ENCODE measurements around the gene BTBD17. TPM values are rescaled to one million over a fixed set of nuclear protein-coding genes. Genes with fewer than 3 reads are reported as not detected.

BTBD17 gene
- total RNA-seq, 1 experiment from 2014 or later, result not detected

DNA sequence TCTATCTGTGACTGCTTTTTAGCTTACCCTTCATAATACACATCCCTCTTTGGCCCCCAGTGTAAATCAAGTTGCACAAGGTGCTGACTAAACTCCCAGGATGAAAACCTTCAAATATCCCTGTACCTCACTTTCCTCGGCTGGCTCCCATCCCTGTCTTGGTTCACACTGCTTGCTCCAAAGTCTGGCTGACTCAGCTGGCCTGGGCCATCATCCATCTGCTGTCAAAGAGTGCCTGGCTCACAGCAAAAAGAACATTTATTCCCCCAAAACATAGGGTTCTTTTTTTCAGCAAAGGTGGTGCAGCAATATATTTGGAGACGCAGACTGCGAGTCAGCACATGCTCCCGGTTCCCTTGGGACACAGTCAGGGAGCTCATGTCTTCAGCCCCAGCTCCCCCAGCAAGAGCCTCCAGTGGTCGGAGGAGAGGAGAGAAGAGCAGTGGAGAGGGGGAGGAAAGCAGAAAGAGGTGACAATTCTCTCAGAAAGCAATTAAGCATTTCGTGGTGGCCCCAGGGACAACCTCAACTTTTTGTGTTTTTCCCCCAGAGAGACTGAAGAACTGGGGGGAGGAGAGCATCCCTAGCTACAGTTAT lies 31.8 kb upstream of the BTBD17 start:
- ChIA-PET RAD21 (ENCODE audit: low non-redundant PET in 1 of 2, low total read pairs in 2 of 2, uncharacterized antibody in 2 of 2, unreplicated experiment in 2 of 2) (no interaction called here), POLR2A (no interaction called here), CTCF (interaction anchor here (0.8 to 2.2 kb wide), 2 partner anchors 14 to 25 kb away, joined by 3 to 6 read pairs; no protein-coding TSS in a partner anchor)
- Histone ChIP-seq H3K9me2 (ENCODE audit: insufficient read depth) (no peaks in the 10 kb centered on the region), H3K4me3 (replicated peaks in 1 of 2; ENCODE audit: low read depth in 1 of 2, low read length in 2 of 2) (no peak overlapping the region), H4K20me1 (ENCODE audit: insufficient read depth) (no peaks in the 10 kb centered on the region), H3K36me3 (ENCODE audit: control insufficient read depth in 1 of 2, insufficient read depth in 2 of 2, low read length in 2 of 2) (no peaks in the 10 kb centered on the region), H3K9me3 (ENCODE audit: control insufficient read depth in 1 of 2, insufficient read depth in 1 of 2, low read depth in 1 of 2, low read length in 2 of 2) (no peaks in the 10 kb centered on the region), H3K79me2 (ENCODE audit: insufficient read depth, low read length) (no peaks in the 10 kb centered on the region), H3K4me1 (ENCODE audit: control insufficient read depth in 1 of 2, insufficient read depth in 2 of 2, low read length in 2 of 2) (peaks cover 0 to 6% of the 10 kb centered on the region in 2 experiments; a peak in 1 of 4 replicates), H2AFZ (ENCODE audit: low read depth, low read length, poor library complexity, severe bottlenecking) (no peak overlapping the region), H3K9ac (ENCODE audit: low read length) (no peak overlapping the region), H3K4me2 (ENCODE audit: low read length) (no peak overlapping the region), H3K27me3 (ENCODE audit: insufficient read depth, low read length) (no peaks in the 10 kb centered on the region), H3K27ac (ENCODE audit: low read depth, low read length) (no peak overlapping the region)
- TF ChIP-seq EZH2phosphoT487 (IDR thresholded peaks at IDR 0.05; ENCODE audit: borderline replicate concordance) (no peak), ZBTB33 (IDR thresholded peaks at IDR 0.05; ENCODE audit: extremely low read depth, insufficient replicate concordance, low read length) (no peak), ZFX (IDR thresholded peaks at IDR 0.05) (no peak), TCF7L2 (IDR thresholded peaks at IDR 0.05; ENCODE audit: borderline replicate concordance, extremely low read depth, insufficient read depth, insufficient read length) (no peak), MAX (IDR thresholded peaks at IDR 0.05) (no peak), SRF (IDR thresholded peaks at IDR 0.05; ENCODE audit: low read depth) (no peak), ELF1 (IDR thresholded peaks at IDR 0.05; ENCODE audit: borderline replicate concordance, low read depth) (no peak), JUND (IDR thresholded peaks at IDR 0.05) (no peak), CBX3 (IDR thresholded peaks at IDR 0.05; ENCODE audit: low read depth) (no peak), FOSL1 (IDR thresholded peaks at IDR 0.05; ENCODE audit: low read depth) (no peak), CEBPB (IDR thresholded peaks at IDR 0.05; ENCODE audit: low read depth) (no peak), REST (IDR thresholded peaks at IDR 0.05; ENCODE audit: low read depth) (no peak), EZH2 (IDR thresholded peaks at IDR 0.05) (no peak), SIN3A (IDR thresholded peaks at IDR 0.05; ENCODE audit: low read depth) (no peak), YY1 (IDR thresholded peaks at IDR 0.05; ENCODE audit: extremely low read depth, insufficient replicate concordance, low read depth, low read length) (no peak), POLR2A (IDR thresholded peaks at IDR 0.05; ENCODE audit: borderline replicate concordance, extremely low read depth, insufficient read depth, insufficient read length) (no peak), ATF3 (IDR thresholded peaks at IDR 0.05) (no peak), EGR1 (IDR thresholded peaks at IDR 0.05; ENCODE audit: low read depth) (no peak)
- TF ChIP-seq, protein P1, sequence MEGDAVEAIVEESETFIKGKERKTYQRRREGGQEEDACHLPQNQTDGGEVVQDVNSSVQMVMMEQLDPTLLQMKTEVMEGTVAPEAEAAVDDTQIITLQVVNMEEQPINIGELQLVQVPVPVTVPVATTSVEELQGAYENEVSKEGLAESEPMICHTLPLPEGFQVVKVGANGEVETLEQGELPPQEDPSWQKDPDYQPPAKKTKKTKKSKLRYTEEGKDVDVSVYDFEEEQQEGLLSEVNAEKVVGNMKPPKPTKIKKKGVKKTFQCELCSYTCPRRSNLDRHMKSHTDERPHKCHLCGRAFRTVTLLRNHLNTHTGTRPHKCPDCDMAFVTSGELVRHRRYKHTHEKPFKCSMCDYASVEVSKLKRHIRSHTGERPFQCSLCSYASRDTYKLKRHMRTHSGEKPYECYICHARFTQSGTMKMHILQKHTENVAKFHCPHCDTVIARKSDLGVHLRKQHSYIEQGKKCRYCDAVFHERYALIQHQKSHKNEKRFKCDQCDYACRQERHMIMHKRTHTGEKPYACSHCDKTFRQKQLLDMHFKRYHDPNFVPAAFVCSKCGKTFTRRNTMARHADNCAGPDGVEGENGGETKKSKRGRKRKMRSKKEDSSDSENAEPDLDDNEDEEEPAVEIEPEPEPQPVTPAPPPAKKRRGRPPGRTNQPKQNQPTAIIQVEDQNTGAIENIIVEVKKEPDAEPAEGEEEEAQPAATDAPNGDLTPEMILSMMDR (IDR thresholded peaks at IDR 0.05 in 2 of 3, conservative IDR thresholded peaks at IDR 0.05 in 1 of 3; ENCODE audit: borderline replicate concordance in 1 of 3, insufficient read depth in 1 of 3, low read depth in 2 of 3, low read length in 2 of 3), result no peak
- ATAC-seq (no peak), DNase-seq (ENCODE audit: low read depth, low spot score) (no peak)
- intact Hi-C loops (cut with micrococcal nuclease), result no loop called here
- no TSS peak for BruUV-seq (replicated peaks)

All from HCT116 (cell line).